ENCODE results near the gene SHB.
"Not testable (repeated sequence)": the region's sequence is repeated elsewhere in the genome, so short reads cannot be mapped to it uniquely, and the experiment has no call there.

Gene SHB

GRCh38 chr9:38061326-38061977, 7.6 kb downstream of the SHB start:
- DNase-seq, result no peak

GRCh38 chr9:38060681-38061080, 8.3 kb downstream of the SHB start:
- DNase-seq, result no peak

GRCh38 chr9:38059233-38059936, 9.6 kb downstream of the SHB start:
- no peak for DNase-seq

GRCh38 chr9:38058452-38059232, 10.4 kb downstream of the SHB start:
- DNase-seq, result no peak

GRCh38 chr9:38057416-38058195, 11.4 kb downstream of the SHB start:
- no peak for DNase-seq

GRCh38 chr9:38054653-38055052, 14.4 kb downstream of the SHB start:
- DNase-seq, result no peak

- no peak for DNase-seq
Measured at GRCh38 chr9:38053697-38054461, 15.1 kb downstream of the SHB start.

GRCh38 chr9:38051780-38052546, 17.1 kb downstream of the SHB start:
- no peak for DNase-seq

GRCh38 chr9:38048316-38048969, 20.6 kb downstream of the SHB start:
- no peak for DNase-seq

GRCh38 chr9:38047301-38048251, 21.5 kb downstream of the SHB start:
- DNase-seq, result no peak

GRCh38 chr9:38046661-38047300, 22.2 kb downstream of the SHB start:
- no peak for DNase-seq

GRCh38 chr9:38045939-38046338, 23.1 kb downstream of the SHB start:
- not testable (repeated sequence) for DNase-seq

GRCh38 chr9:38044706-38045105, 24.3 kb downstream of the SHB start:
- no peak for DNase-seq

- no peak for DNase-seq
Measured at GRCh38 chr9:38043931-38044623, 24.9 kb downstream of the SHB start.

GRCh38 chr9:38042626-38043357, 26.2 kb downstream of the SHB start:
- no peak for DNase-seq

- DNase-seq, result no peak
Measured at GRCh38 chr9:38041564-38042243, 27.3 kb downstream of the SHB start.

All from activated T-cell treated with anti-CD3 and anti-CD28 coated beads for 4 hours (primary cell).